ENCODE results near the gene DENND1B.

DNA sequence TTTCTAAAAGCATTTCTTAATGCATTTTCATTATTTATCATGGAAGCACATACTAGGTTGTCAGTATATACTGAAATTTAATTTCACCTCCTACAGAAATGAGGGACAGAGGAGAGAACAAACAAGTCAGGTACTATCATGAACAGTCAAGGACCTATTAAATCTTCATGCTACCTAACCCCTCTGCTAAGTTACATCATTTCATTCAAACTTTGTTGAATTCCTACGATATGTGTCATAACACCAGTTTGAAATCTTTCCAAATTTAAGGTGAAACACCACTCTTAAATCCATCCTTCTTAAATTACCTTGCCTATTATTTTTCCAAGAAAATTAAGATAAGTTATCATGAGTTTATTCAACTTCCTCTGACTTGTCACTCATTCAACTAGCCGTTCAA lies 78.9 kb downstream of the DENND1B start:
- TF ChIP-seq, protein P1, sequence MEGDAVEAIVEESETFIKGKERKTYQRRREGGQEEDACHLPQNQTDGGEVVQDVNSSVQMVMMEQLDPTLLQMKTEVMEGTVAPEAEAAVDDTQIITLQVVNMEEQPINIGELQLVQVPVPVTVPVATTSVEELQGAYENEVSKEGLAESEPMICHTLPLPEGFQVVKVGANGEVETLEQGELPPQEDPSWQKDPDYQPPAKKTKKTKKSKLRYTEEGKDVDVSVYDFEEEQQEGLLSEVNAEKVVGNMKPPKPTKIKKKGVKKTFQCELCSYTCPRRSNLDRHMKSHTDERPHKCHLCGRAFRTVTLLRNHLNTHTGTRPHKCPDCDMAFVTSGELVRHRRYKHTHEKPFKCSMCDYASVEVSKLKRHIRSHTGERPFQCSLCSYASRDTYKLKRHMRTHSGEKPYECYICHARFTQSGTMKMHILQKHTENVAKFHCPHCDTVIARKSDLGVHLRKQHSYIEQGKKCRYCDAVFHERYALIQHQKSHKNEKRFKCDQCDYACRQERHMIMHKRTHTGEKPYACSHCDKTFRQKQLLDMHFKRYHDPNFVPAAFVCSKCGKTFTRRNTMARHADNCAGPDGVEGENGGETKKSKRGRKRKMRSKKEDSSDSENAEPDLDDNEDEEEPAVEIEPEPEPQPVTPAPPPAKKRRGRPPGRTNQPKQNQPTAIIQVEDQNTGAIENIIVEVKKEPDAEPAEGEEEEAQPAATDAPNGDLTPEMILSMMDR (IDR thresholded peaks at IDR 0.05; ENCODE audit: low read length) = no peak
- no peak for TF ChIP-seq EZH2 (optimal IDR thresholded peaks at IDR 0.05; ENCODE audit: low read depth, low read length)

Measured in MM.1S (cell line).